Uterus (tissue), 4 donors: Measurements from ENCODE around the gene TTC4. TPM values are rescaled to one million over a fixed set of nuclear protein-coding genes. Genes with fewer than 3 reads are reported as not detected.

Experiments
- DNase-seq, 2 donors: peaks; one replicate each; pipeline ENCODE4 v3.0.0-alpha.2; 2019 to 2020
- H3K27ac ChIP-seq, 2 donors: fragments of 200-600 bp; sonication (generic); 1 replicate in 1 of 2; 2 replicates in 1 of 2; pipeline ENCODE4 v1.5.1; 2016 to 2018
- H3K27me3 ChIP-seq, 2 donors: fragments of 200-600 bp; sonication (generic); one replicate each; pipeline ENCODE4 v1.5.1; 2018 to 2019; ENCODE audit warnings: control low read depth in 1 of 2
- H3K36me3 ChIP-seq, 2 donors: fragments of 200-600 bp; sonication (generic); one replicate each; pipeline ENCODE4 v1.5.1; 2019; ENCODE audit warnings: control low read depth in 1 of 2
- H3K4me1 ChIP-seq, 2 donors: fragments of 200-600 bp; sonication (generic); one replicate each; pipeline ENCODE4 v1.5.1; 2018 to 2019; ENCODE audit warnings: control low read depth in 1 of 2
- H3K4me3 ChIP-seq, 2 donors: fragments of 200-600 bp; sonication (generic); 1 replicate in 1 of 2; 2 replicates in 1 of 2; pipeline ENCODE4 v1.5.1; 2018 to 2019; ENCODE audit warnings: mild to moderate bottlenecking in 1 of 2
- H3K9me3 ChIP-seq, 2 donors: fragments of 200-600 bp; sonication (generic); one replicate each; pipeline ENCODE4 v1.5.1; 2019; ENCODE audit warnings: control low read depth in 1 of 2
- CTCF ChIP-seq, 4 experiments: fragments of 200-600 bp in 2 of 4; fragments of 450-650 bp in 2 of 4; sonication (generic) in 2 of 4; IDR thresholded peaks; one replicate each; pipeline ENCODE4 v1.5.1; 2016 to 2019; ENCODE audit warnings: antibody characterized with exemption in 4 of 4, mild to moderate bottlenecking in 2 of 4, moderate library complexity in 1 of 4
- POLR2A ChIP-seq, 2 donors: fragments of 450-650 bp; IDR thresholded peaks; one replicate each; pipeline ENCODE4 v1.6.1; 2016; ENCODE audit warnings: antibody characterized with exemption in 2 of 2, mild to moderate bottlenecking in 1 of 2, moderate library complexity in 1 of 2
- intact Hi-C: fragments of 100-400 bp; cut with DNase I; formaldehyde crosslinking; loops from one replicate; pipeline ENCODE4 v1.15.1; 2023; ENCODE audit warnings: low total_unique reads
- total RNA-seq, 4 donors: library from RNA; depleted of rRNA in 3 of 4; stranded (reverse); fragments of >200 nt in 3 of 4; gene quantifications; one replicate each; pipeline versions ENCODE4 v1.1.0 to v1.2.4, GENCODE V29; 2014 to 2023
- donor health status: DM: yes; HTN: yes; CAD: no.

Gene TTC4
- total RNA-seq, 4 donors from 2014 or later = 5.9 to 43.4 (median 19.0) TPM

- Histone ChIP-seq H3K9me3 (no peaks in the 10 kb centered on the region), H3K27ac (no peak overlapping the region), H3K36me3 (no peaks in the 10 kb centered on the region), H3K4me3 (no peak overlapping the region), H3K4me1 (no peaks in the 10 kb centered on the region), H3K27me3 (no peaks in the 10 kb centered on the region)
- intact Hi-C loops = no loop called here
- no peak for TF ChIP-seq CTCF (IDR thresholded peaks at IDR 0.05)
- no peak for TF ChIP-seq POLR2A (IDR thresholded peaks at IDR 0.05)
- DNase-seq = no peak
Measured at GRCh38 chr1:54744696-54745095, 29.0 kb downstream of the TTC4 start.

GRCh38 chr1:54745274-54745673 is 29.6 kb downstream of the TTC4 start:
- Histone ChIP-seq H3K27ac (no peak overlapping the region), H3K4me3 (no peak overlapping the region), H3K27me3 (no peaks in the 10 kb centered on the region), H3K36me3 (no peaks in the 10 kb centered on the region), H3K9me3 (no peaks in the 10 kb centered on the region), H3K4me1 (no peaks in the 10 kb centered on the region)
- intact Hi-C loops = no loop called here
- TF ChIP-seq POLR2A (IDR thresholded peaks at IDR 0.05) (no peak), CTCF (IDR thresholded peaks at IDR 0.05) (no peak)
- DNase-seq = no peak

- TF ChIP-seq POLR2A (IDR thresholded peaks at IDR 0.05) = no peak
- TF ChIP-seq CTCF (IDR thresholded peaks at IDR 0.05) = no peak
- Histone ChIP-seq H3K27ac (no peak overlapping the region), H3K4me1 (no peaks in the 10 kb centered on the region), H3K9me3 (no peaks in the 10 kb centered on the region), H3K27me3 (no peaks in the 10 kb centered on the region), H3K36me3 (no peaks in the 10 kb centered on the region), H3K4me3 (no peak overlapping the region)
- DNase-seq = no peak
- intact Hi-C loops = no loop called here
Measured at GRCh38 chr1:54745864-54746263, 30.2 kb downstream of the TTC4 start.

GRCh38 chr1:54748094-54748835 is 32.6 kb downstream of the TTC4 start:
- H3K9me3 ChIP-seq = no peaks in the 10 kb centered on the region
- intact Hi-C loops = no loop called here

More at GRCh38 chr1:54748094-54748835, 32.6 kb downstream of the TTC4 start:
- H3K36me3 ChIP-seq = no peaks in the 10 kb centered on the region
- no peak for DNase-seq
- TF ChIP-seq CTCF (IDR thresholded peaks at IDR 0.05) (no peak), POLR2A (IDR thresholded peaks at IDR 0.05) (no peak)
- no peak overlapping the region for H3K4me3 ChIP-seq
- no peaks in the 10 kb centered on the region for H3K4me1 ChIP-seq
- no peaks in the 10 kb centered on the region for H3K27me3 ChIP-seq
- no peak overlapping the region for H3K27ac ChIP-seq
